HG03521 (cell line): ENCODE results near the gene DAGLA.

Experiments used
- ATAC-seq: cut with Tn5 transposase; IDR thresholded peaks from one replicate; pipeline ENCODE4 v1.9.1; 2021; ENCODE audit warnings: mild to moderate bottlenecking, moderate library complexity; ENCODE audit not compliant: unreplicated experiment

DAGLA gene

DNA sequence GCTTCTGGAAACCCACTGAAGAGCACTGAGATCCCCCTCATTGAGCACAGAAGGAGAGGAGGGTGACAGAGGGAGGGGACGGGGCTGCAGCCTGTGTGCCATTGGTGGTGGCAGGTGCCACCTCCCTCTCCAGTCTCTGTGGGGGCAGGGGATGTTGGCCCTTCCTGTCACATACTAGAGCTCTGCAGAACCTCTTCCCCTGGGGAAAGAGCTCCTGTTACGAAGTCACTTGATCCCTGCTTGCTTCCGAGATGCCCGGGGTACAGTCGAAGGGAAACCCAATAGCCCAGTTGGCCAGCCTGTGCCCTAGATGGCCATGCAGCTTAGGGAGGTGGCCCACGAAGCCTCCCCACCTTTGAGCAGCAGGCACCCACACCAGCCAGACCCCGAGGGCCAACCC lies 29.4 kb downstream of the DAGLA start:
- no peak for ATAC-seq

DNA sequence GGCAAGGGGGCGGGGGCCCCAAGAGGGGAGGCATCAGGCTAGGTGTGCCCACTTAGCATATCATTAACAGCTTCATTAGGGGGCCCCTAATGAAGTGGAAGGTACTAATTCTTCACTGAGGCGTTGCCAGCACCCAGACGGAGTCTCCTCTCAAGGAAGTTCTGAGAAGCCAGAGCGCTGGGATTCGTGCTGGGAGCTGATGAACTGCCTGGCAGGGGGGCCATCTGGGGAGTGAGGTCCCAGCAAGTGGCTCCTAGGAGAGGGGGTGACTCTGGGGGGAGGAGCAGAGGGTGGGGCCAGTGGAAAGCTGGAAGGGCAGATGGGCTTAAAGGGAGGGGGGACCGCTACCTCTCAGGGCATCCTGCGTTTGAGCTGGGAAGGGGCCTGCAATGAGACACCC lies 29.8 kb downstream of the DAGLA start:
- ATAC-seq = no peak

DNA sequence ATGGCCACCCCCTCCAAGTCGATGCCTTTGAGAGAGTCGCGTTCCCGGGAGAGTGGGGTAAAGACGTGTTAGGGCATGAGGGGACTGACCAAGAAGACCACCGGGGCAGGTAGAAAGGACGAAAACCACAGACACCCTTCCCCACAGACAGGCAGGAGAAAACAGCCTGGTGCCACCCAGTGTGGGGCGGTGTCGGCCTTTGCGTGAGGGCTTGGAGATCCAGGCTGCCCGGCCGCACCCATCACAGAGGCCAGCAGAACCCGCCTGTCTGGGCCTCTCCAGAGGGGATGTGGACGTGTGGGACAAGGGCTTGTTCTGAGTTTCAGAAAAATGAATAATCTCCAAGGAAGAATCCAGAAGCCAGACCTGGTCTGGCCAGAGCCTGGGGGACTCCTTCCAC lies 30.8 kb downstream of the DAGLA start:
- ATAC-seq = no peak

DNA sequence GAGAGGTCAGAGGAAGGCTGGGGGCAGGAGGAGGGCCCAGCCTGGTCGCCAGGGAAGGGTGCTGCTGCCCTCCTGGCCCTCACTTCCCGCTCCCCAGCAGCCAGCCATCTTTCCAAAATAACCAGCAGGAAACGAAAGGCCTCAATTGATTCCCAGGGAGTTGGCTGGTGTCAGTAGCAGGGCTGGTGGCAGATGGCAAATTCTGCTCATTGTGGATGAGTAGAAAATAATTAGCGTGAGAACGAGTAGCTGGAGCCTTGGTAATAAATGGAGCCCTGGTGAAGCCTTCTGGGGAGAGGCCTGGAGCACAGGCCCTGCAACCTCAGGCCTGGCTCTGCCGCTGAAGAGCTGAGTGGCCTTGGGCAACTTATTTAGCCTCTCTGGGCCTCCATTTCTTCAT lies 31.3 kb downstream of the DAGLA start:
- ATAC-seq = no peak

DNA sequence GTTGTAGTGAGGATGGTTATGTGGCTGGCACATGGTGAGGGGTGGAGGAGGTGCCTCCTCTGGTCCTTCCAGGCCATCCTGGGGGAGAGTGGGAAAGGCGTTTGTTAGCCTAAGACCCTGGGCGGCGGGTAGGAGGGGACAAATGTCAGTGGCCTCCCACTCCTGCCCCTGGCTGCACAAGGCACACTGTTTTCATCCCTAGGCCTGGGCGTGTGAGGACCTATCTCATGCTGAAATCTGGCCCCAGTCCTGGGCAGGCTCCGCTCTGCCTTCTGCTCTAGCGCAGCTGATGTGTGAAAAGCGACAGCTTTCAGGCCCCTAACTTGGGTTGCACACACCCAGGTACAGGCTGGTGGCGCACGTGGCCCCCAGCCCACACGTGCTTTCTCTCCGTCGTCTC lies 32.1 kb downstream of the DAGLA start:
- ATAC-seq = no peak

DNA sequence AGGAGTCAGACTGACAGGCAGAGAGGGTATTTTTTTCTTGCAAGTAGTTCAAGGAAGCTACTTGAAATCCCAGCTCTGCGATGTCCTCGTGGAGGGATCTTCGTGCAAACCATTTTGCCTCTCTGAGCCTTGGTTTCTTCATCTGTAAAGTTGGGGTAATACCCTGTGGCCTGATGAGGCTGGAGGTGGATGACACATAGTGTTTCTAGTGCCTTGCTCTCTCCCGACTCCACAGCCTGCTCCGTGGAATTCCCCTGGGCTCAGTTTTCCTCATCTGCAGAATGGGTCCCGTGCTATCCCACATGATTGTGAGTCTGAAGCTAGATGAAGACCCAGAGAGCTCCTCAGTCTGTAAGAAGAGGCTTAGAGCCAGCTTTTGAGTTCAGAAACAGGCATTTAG lies 32.7 kb downstream of the DAGLA start:
- ATAC-seq = no peak

DNA sequence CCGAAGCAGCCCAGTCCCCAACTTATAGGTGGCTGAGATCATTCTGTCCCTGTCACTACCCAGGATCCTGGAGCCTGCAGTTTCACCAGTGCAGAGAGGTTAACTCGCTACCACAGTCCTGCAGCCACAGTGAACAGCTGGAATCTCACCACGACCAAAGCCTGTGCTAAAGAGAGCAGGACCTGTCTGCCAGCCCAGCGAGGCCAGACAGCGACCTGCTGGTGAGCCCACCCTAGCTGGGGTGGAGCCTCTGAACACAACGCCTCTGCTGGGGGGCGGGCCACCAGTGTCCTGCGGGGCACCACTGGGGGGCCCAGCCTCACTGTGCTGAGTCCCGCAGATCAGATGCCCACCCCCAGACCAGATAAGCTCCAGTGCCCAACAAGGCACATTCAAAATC lies 33.3 kb downstream of the DAGLA start:
- ATAC-seq = no peak

DNA sequence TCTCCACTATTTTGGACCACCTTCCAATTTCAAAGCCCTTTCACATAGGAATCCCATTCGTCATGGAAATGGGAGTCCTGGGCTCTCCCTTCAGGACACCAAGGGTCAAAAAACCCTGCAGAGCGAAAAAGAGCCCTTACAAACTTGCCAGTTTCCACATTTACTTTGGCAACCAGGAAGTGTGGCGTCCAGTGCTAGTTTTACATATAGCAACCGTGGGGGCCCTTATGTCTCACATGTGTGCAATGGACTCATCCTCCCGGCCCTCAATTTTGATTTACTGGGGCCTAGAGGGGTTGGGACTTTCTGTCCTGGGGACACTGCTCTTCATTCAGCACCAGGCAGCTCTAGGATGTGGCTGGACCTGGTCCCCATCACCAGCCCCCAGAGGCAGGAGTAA lies 33.7 kb downstream of the DAGLA start:
- no peak for ATAC-seq

DNA sequence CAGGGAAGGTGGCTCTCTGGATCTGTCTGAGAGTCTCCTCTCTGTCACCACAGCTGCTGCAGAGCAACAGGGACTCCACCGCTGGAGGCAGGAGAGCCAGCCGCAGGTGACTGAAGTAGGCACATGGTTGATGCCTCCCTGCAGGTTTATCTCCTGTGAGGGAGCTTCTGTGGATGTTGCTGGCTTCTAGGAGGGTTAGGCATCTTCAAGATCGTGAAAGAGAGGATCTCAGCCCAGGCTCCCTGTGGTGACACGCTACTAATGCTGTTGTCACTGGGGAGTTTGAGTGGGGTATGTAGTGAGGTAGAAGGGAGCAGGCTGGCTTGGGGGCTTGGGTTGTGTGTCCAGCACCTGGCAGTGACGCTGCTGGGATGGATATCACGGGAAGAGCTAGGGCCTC lies 34.1 kb downstream of the DAGLA start:
- ATAC-seq = no peak

DNA sequence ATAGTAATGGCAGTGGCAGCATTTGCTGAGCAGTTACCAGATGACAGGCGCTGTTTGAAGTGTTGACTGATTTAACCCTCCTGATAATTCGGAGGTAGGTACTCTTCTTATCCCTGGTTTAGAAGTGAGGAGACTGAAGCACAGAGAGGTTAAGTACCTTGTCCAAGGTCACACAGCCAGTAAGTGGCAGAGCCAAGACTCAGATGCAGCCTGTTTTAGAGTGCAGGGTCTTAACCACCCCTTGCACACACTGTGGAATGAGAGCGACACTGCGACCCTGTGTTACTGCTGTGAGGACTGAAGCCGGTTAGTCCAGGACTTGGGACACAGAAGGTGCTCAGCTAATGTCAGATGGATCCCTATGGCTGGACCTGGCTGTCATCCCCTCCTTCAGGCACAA lies 34.7 kb downstream of the DAGLA start:
- no peak for ATAC-seq

DNA sequence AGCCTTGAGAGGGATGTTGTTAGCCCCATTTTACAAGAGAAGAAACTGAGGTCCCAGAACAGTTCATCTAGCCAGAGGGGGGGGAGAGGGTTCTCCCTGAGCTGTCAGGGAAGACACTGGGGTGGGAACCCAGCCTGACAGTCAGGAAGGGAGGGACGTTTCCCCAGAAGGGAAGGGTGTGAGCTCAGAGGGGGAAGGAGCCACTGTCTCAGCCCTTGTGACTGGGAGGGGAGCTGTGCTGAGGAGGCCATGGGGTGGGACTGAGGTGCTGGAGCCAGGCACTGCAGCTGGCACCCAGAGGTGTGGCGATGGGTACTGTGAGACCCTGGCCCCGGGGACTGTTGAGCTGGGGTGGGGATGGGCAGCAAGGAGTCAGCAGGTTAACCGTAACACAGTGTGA lies 35.7 kb downstream of the DAGLA start:
- no peak for ATAC-seq

DNA sequence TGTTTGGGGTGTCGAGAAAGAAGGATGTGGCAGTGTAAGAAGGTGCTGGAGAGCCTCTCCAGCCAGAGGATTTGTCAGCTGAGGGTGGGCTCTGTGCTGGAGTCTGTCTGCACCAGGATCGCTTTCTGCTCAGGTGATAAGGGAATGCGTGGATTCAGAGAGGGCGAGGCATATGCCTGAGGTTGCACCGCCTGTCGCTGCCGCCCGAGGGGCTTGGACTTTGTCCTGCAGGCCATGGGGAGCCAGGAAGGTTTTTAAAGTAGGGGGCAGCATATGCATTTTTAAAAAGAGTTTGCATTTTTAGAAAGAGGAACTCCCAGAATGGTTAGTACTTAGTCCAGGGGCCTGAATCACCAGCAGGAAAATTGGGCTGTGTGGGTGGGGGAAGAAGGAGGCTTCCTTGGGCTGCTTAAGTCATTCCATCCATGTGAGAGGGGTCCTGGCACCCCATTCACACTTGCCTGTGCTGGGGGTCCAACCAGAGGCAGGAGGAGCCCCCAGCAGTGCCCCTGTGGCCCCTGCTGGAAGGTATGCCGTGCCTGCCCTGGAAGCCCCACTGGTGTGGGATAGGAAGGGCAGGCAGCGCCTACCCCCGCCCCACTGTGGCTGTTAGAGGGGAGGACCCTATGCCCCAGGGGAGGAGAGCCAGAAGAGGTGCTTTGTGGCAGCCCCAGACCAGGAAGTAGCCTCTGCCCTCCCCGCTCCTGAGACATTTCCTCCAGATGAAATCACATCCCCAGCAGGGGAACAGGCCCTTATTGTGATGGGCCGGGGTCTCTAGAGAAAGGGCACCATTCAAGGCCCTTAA lies 36.5 kb downstream of the DAGLA start:
- ATAC-seq = no peak

DNA sequence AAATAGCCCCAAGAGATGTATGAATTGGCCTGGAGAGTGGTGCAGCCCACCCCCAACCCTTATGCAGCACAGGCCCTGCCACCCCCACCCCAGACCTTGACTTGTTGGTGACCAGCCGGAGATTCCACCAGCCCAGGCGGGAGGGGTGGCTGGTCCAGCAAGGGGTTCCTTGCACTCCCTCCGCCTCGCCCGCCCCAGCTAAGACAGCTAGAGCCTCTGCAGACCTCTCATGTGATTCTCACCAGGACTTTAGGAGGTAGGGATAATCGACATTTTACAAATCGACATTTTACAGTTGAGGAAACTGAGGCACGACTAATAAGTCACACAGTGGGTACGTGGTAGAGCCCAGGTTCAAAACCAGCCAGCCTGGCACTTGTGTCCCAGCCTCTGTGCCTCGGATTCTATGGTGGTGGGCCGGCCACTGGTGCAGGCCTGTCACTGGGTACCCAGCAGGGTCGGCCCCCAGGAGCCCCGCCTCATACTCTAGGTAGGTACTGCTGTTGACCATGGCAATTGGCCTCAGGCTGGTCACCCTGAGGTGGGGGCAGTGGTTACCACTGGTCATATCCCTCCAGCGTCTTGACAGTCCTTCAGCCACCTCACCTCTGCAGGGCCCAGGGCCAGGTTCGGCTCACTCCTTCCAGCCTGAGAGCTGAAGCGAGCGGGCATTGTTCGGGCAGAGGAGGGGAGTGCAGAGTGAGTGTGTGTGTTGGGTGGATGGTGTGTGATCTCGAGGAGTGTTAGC lies 37.3 kb downstream of the DAGLA start:
- ATAC-seq = no peak

DNA sequence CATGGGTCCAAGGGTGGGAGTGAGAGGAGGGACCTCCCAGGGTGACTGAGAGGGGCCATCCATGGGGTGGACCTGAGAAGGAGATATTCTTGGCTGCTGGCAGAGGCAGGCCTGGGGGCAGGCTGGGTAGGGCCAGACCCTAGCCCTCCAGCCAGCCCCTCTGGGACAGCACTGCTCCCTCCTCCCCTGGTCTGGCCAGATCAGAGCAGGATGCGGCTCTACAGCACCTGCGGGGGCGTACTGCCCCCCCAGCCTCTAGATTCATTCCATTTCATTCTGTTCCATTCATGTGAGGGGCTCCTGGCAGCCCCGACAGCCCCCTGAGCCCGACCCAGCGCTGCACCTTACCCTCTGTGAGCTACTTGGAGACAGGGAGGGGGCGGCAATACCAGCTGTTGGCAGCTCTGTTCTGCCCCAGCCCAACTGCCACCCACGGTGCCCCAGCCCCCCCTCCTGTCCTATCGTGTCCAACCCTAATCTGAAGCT lies 37.9 kb downstream of the DAGLA start:
- no peak for ATAC-seq

DNA sequence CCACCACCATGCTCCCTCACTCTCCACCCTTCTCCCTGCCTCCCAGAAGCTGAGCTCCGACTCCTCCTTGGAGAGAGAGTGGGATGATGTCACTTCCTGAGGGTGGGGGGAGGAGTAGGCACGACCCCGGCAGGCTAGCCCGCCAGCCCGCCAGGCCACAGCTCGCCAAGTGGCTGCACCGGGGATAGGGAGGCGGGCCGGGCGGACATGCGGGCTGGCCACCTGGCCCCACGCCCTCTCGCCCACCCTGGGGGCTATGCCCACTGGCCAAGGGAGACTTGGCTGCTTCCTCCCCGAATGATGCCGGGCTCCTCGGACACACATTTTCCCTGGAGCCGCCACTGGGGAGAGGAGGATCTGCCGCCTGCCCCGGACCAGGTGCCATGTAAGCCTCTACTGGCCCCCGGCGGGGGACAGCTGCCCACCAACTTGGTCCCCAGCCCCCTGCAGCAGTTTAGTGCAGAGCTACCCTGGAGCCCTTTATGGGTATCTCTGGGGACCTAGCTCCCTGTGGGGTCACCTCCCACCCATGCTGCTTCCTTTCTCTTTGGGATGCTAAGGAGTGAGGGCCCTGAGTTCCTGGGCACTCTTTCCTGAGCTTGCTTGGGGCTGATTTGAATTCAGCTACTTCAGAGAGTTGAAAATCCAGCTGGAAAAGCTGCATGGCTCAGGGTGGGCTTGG lies 38.6 kb downstream of the DAGLA start:
- no peak for ATAC-seq

DNA sequence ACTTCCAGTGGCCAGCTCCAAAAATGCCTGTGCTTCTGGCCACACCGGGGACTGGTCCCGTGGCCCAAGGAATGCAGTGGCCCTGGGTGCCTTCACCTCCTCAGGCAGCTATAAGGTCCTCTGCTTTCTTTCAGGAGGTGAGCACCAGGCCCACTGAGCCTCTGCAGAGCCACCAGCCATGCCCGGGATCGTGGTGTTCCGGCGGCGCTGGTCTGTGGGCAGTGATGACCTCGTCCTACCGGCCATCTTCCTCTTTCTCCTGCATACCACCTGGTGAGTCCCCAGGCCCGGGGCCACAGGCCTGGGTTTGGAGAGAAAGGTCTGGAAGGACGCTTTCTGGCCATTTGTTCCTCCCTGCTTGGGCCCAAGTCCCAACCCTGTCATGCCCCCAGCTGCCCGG lies 39.8 kb downstream of the DAGLA start:
- ATAC-seq = no peak

DNA sequence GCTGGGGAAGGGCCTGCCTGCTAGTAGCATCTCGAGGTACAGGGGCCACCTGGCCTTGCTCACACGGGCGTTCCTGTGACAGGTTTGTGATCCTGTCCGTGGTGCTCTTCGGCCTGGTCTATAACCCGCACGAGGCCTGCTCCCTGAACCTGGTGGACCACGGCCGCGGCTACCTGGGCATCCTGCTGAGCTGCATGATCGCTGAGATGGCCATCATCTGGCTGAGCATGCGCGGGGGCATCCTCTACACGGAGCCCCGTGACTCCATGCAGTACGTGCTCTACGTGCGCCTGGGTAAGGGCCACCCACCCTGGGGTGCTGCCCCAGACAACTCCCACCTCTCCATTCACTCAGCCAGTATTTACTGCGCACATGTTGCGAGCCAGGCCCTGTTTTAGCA lies 40.4 kb downstream of the DAGLA start:
- no peak for ATAC-seq

DNA sequence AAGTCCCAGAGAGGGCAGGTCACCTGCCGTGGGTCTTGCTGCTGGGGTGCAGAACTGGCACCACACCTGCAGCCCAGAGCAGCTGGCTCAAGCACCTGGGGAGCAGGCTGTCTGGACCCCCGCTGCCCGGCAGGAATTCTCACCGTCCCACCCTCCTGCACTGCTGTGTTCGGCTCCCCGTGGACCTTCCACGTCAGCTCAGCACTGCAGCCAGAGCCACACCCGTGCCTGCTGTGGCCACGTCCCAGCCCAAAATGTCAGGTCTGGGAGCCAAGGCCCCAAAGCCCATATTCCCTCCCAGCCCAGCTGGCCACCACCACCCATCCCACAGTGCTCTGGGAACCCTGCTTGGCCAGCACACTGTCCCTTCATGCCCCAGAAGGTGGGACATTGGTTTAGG lies 44.2 kb downstream of the DAGLA start:
- no peak for ATAC-seq

DNA sequence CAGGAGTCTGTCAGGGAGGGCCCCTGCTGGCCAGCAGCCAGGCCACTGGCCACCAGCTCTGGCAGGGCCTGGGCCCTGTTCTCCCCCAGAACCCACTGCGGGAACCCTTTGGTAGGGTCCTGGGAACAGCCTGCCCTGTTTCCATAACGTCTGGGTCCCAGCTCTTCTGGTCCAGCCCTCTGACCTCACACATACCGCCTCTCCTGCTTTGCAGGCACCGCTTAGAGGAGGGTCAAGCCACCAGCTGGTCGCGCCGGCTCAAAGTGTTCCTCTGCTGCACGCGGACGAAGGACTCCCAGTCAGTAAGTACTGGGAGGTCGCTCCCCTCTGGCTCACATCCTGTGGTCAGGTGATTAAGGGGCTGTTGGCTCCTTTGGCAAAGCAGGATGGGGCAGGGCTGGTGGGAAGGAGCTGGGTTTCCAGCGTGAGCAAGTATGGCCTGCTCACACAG lies 45.6 kb downstream of the DAGLA start:
- ATAC-seq = no peak

DNA sequence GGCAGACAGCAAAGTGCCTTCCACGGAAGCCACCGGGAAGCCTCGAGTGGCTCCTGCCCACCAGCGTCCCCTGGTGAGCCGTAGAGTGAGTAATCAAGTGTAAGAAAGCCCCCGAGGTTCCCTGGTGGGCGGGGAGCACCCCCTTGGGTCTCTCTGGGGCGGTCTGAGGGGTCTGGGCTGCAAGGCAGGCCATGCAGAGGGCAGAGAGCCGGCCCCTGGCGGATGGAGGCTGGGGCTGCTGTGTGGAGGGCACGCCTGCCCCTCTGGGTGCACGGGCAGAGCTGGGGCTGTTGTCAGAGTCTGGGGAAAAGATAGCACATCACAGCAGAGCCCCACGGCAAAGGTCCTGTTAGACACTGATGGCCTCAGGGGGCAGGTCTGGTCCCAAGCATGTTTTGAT lies 46.6 kb downstream of the DAGLA start:
- no peak for ATAC-seq

DNA sequence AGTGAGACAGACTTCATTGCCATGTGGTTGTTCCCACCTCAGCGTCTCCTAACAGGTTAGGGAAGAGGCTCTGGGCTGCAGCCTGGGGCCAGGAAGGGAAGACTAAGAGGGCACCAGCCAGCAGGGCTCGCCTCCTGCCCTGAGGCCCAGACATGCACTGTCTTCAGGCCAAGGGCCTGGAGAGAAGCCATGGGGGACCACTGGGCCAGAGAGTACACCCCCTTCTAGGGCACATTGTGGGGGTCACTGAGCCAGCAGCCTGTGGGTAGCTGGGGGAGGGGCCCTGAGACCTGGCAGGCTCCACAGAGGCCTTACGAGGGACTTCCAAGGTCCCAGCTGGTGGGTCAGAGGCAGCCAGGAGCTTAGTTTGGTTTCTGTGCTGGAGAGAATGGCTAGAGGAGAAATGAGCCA lies 47.2 kb downstream of the DAGLA start:
- no peak for ATAC-seq
